ENCODE data around the gene SHANK1.

The SHANK1 gene

GRCh38 chr19:50702871-50703829 lies 16.5 kb downstream of the SHANK1 start:
- no peak for DNase-seq (ENCODE audit: low read depth, low spot score)
- in situ Hi-C loops (cut with HindIII; ENCODE audit: low sequenced_read_pairs): no loop called here
- no peak overlapping the region for H3K4me3 ChIP-seq (ENCODE audit: low read depth, low read length)

GRCh38 chr19:50702158-50702870 lies 17.3 kb downstream of the SHANK1 start:
- in situ Hi-C loops (cut with HindIII; ENCODE audit: low sequenced_read_pairs): no loop called here
- no peak for TF ChIP-seq CTCF (IDR thresholded peaks at IDR 0.05; ENCODE audit: low read depth, low read length)
- no peak for DNase-seq (ENCODE audit: low read depth, low spot score)
- H3K4me3 ChIP-seq (ENCODE audit: low read depth, low read length): no peak overlapping the region

More at GRCh38 chr19:50702871-50703829, 16.5 kb downstream of the SHANK1 start:
- TF ChIP-seq CTCF (IDR thresholded peaks at IDR 0.05; ENCODE audit: low read depth, low read length): no peak

- no peak overlapping the region for H3K4me3 ChIP-seq (ENCODE audit: low read depth, low read length)
- no peak for TF ChIP-seq CTCF (IDR thresholded peaks at IDR 0.05; ENCODE audit: low read depth, low read length)
- no peak for DNase-seq (ENCODE audit: low read depth, low spot score)
- in situ Hi-C loops (cut with HindIII; ENCODE audit: low sequenced_read_pairs): no loop called here
These were observed 18.1 kb downstream of the SHANK1 start for GRCh38 chr19:50701367-50701985.

- TF ChIP-seq CTCF (IDR thresholded peaks at IDR 0.05; ENCODE audit: low read depth, low read length): no peak
- DNase-seq (ENCODE audit: low read depth, low spot score): no peak
- in situ Hi-C loops (cut with HindIII; ENCODE audit: low sequenced_read_pairs): no loop called here
- no peak overlapping the region for H3K4me3 ChIP-seq (ENCODE audit: low read depth, low read length)
These were observed 22.0 kb downstream of the SHANK1 start for GRCh38 chr19:50697414-50698124.

- H3K4me3 ChIP-seq (ENCODE audit: low read depth, low read length): no peak overlapping the region
- no peak for TF ChIP-seq CTCF (IDR thresholded peaks at IDR 0.05; ENCODE audit: low read depth, low read length)
- in situ Hi-C loops (cut with HindIII; ENCODE audit: low sequenced_read_pairs): no loop called here
- DNase-seq (ENCODE audit: low read depth, low spot score): no peak
These were observed 23.5 kb downstream of the SHANK1 start for GRCh38 chr19:50696094-50696483.
